Kidney capillary endothelial cell (primary cell): Measurements from ENCODE around the gene RSF1.

Experiments used
- DNase-seq: peaks from one replicate; pipeline ENCODE4 v3.0.0-alpha.2; 2018; ENCODE audit warnings: low spot score

RSF1 gene

DNA sequence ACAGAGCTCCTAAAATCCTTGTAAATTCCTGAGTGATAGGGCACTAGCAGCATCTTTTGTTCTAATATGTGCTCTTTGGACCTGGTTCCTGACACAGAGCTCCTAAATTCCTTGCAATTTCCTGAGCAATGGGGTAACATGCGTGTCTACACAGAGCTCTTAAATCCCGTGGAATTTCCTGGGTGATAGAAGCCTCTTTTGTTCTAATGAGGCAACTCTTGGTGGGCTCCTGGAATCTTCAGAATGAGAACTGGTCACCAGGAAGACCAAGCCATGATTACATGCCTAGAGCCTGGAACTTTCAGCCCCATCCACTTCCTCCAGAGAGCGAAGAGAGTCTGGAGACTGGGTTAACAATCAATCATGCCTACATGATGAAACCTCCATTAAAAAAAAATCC, 19.0 kb downstream of the RSF1 start:
- no peak for DNase-seq

DNA sequence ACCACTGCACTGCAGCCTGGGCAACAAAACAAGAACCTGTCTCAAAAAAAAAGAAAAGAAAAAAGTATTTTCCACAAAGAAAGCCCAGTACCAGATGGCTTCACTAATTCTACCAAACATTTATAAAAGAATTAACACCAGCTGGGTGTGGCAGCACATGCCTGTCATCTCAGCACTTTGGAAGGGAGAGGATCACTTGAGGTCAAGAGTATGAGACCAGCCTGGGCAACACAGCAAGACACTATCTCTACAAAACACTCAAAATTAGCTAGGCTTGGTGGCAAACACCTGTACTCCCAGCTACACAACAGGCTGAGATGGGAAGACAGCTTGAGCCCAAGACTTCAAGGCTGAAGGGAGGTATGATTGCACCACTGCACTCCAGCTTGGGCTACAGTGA, 20.1 kb downstream of the RSF1 start:
- no peak for DNase-seq

GRCh38 chr11:77799338-77799737, 21.2 kb downstream of the RSF1 start:
- no peak for DNase-seq

DNA sequence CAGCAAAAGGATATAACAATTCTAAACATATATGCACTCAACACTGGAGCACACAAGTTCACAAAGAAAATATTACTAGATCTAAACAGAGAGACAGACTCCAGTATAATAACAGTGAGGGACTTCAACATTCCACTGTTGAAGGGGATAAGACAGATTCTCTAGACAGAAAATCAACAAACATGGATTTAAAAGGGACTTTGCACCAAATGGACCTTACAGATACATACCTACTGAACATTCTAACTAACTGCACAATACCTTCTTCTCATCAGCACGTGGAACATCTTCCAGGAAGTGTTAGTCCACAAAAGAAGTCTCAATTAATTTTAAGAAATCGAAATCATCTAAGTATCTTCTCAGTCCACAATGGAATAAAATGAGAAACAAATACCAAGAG, 26.6 kb downstream of the RSF1 start:
- DNase-seq, result no peak

- no peak for DNase-seq
These were observed 29.2 kb downstream of the RSF1 start for GRCh38 chr11:77791301-77791700.

GRCh38 chr11:77789731-77790476, 30.6 kb downstream of the RSF1 start:
- no peak for DNase-seq

DNA sequence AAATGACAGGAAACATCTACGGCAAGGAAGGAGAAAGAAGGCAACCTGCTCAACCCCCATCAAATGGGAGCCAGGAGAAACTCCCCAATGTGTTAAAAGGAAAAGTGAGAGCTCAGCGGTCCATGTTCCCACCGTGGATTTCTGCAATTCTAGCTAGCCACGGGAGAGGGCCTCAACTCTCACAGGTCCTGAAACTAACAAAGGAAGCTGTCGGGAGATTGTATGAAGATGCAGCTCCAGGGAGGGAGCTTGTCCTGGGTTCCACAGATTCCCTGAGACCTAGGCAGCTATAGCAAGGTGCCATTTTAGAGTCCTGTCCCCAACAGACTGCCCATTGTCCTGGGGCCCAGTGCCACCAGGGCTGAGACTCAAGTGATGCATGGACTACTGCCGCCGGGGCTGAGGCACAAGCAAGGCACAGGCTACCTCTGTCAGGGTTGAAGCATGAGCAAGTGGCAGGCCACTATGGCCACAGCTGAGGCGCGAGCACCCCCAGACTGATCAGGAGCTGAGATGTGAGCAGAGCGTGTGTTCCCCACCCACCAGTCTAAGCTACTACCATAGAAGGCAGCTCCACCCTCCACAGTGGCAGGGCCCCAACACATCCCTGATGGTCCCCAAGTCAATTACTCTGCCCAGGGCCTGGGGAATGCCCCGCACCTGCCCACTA, 31.3 kb downstream of the RSF1 start:
- DNase-seq, result no peak

DNA sequence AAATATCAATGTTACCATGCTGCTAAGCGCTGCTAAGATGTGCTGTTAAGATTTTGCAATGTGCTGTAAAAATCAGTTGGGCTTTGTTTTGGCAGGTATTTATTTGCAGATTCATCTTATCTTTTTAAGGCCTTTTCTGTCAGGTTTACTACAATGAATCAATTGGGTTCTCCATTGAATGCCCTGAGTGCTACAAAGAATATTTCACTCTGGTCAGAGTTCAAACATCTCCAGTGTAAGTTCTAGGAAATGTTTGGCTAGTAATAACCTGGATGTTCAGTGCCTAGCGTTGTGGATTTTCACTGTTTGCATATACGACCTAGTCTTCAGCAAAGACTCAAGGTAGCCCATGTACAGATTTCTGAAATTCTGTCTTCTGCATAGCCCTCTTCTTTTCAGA, 36.0 kb downstream of the RSF1 start:
- DNase-seq, result no peak

DNA sequence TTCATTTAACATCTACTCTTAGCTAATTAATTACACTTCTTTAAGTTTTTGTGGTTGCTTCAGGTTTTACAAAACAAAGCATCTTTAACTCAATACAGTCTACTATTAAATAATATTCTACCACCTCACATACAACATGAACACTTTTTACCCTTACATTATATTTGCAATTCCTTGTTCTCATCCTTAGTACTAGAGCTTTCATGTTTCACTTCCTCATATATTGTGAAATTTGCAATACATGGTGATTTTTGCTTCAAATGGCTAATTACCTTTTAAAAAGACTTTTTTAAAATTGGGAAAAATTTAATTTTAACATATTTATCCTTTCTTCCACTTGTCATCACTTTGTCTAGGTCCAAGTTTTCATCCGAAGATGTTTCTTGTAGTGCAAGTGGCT, 37.5 kb downstream of the RSF1 start:
- no peak for DNase-seq

DNA sequence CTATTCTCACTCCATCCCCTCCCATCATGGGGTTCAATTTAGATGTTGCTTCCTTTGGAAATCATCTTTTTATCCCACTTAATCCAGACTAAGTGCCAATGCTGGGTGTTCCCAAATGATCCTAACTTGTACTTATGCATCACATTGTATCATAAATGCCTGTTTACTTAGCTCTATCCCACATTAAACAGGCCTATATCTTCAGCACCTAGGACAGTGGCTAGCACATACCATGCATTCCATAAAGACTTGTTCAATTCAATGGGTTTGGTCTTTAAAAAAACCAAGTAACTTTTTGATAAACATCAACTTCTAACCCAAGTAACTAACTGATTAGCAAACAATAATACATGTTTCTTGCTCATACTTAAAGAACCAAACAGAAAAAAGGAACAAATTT, 40.6 kb downstream of the RSF1 start:
- peak; percentile 3 for DNase-seq

DNA sequence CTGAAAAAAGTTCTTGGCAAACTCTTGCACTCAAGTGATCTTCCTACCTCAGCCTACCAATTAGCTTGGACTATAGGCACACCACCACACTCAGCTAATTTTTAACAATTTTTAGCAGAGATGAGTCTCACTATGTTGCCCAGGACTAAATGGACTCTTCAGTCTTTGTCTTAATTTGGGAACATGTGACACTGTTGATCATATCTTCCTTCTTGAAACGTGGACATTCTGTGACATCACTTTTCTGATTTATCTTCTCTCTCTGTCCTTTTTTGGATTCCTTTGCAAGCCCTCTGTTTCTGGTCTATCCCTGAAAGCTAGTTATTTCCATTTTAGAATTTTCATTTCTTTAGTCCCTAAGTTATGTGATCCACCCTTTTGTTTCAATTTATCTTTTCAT, 42.0 kb downstream of the RSF1 start:
- no peak for DNase-seq

GRCh38 chr11:77778118-77778517, 42.4 kb downstream of the RSF1 start:
- no peak for DNase-seq

DNA sequence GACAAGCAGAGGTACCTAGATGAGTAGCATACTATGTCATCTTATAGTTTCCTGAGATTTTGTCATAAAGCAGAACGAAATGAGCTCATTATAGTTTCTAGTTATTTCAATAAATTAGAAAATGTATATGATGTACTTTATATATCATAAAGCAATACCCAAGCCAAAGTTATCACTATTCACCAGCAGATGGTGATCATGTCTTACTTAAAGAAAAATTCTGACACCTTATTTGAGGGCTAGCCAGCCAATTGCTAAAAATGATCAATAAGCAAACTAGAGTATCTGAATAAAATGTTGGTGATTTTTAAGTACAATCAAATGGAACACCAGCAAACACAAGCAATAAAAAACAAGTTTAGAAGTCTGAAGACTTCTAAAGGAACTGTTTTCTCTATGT, 44.1 kb downstream of the RSF1 start:
- DNase-seq, result peak; percentile 26

GRCh38 chr11:77775936-77776335, 44.6 kb downstream of the RSF1 start:
- no peak for DNase-seq

- DNase-seq, result no peak
These were observed 49.4 kb downstream of the RSF1 start for GRCh38 chr11:77771135-77771534.

DNA sequence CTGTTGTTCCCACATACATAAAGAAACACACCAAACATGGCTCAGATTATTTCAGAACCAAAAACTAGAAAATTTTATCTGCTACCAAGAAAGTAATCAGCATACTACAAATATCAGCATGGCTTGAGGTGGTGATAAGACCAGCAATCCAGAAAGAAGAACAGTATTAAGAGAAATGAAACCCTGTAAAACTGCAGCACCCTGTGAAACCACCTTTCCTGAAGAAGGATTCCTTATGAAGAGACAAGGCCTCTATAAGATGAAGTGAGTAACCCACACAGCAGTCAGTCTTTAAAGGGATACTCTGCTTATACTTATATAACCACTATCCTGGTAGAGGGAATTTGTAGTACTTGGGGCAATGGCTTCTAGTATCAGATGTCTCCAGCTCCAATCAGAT, 49.9 kb downstream of the RSF1 start:
- no peak for DNase-seq

DNA sequence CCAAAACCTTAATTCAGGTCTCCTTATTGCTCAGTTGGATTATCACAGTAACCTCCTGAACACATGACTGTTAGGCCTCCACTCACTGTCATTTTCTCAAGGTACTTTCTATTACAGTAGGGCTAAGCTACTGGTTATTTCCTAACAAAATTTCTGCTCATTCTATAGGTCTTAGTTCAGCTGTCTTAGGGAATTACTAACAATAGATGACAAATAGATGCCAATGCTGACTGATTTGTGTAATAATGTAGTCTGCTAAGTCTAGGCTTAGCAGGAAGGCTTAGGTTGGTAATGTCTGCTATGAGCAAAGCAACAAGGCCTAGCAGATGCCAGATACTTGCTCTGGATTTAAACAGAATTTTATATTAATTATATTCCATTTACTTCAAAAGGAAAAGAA, 58.1 kb downstream of the RSF1 start:
- DNase-seq, result no peak

GRCh38 chr11:77761491-77761890, 59.0 kb downstream of the RSF1 start:
- DNase-seq, result no peak

DNA sequence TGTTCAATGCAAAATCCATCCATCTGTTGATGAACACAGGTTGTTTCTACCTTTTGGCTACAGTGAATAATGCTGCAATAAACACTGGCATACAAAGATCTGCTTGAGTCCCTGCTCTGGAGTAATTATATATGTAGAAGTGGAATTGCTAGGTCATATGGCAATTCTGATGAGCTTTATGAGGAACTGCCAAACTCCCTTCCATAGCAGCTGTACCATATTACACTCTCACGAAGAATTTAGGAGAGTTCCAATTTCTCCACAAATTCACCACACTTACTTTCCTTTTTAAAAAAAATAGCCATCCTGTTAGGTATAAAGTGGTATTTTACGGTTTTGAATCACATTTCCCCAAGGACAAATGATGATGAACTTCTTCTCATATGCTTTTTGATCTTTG, 62.2 kb downstream of the RSF1 start:
- DNase-seq, result no peak

DNA sequence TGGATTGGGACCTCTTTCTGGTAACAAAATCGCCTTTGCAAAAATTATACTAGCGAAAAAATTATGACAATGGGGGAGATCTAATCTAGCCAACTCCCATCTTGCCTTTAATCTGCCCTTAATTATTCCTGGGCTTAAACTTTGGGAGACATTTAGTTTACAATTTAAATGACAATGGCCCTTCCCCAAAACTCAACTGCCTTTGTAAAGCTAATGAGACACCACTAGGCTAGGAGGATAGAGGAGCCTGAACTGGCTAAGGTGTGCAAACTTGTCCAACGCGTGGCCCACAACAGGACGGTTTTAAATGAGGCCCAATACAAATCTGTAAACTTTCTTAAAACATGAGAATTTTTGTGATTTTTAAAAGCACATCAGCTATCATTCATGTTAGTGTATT, 67.3 kb downstream of the RSF1 start:
- no peak for DNase-seq

DNA sequence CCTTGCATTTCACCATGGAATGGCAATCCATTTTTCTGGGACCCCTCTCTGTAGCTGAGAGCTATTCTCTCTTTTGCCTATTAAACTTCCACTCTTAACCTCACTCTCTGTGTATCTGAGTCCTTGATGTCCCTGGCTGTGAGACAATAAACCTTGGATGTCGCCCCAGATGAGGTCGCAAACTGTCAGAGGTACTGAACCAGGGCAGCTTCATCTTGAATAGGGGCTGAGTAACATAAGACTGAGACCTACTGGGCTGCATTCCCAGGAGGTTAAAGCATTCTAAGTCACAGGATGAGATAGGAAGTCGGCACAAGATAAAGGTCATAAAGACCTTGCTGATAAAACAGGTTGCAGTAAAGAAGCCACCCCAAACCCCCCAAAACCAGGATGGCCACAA, 68.0 kb downstream of the RSF1 start:
- DNase-seq, result no peak

DNA sequence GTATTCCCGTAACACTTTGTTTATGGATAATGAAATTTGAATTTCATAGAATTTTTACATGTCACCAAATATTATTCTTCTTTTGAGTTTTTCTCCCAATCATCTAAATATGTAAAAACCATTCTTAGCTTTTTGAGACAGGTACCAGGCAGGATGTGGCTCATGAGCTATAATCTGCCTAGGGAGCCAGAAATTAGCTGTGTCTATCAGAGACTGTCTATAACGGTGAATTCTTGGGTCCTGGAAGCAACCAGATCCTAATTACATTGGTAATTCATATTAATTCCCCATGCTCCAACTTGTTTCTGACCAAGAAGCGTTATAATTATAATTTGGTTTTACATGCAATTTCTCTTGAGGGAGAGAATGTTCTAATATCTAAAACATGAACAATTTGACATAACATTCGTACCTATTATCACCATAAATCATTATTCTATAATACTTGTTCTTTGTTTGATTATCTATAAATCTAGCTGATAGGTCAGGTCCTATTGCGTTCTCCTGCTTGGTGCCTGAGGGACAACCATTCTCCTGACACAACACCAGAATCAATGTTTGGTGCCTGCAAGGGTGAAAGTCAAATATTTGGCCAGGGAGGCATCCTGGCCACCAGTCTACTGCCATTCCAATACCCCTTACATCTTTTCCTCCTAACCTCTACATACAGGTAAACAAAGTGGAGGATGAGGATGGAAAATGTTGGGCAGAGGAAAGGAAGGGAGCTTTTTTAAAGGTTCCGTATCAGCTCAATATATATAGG, 69.9 kb downstream of the RSF1 start:
- no peak for DNase-seq

- no peak for DNase-seq
These were observed 71.3 kb downstream of the RSF1 start for GRCh38 chr11:77749232-77749631.
